B cell (primary cell): ENCODE results near the gene MAML2.

Source experiments
- EZH2 ChIP-seq: IDR thresholded peaks from 2 replicates; pipeline ENCODE4 v1.6.1; 2012; ENCODE audit warnings: borderline replicate concordance, low read depth, mild to moderate bottlenecking, moderate library complexity, low read length; ENCODE audit not compliant: insufficient read depth, poor library complexity, severe bottlenecking
- TF ChIP-seq, protein P1 (sequence below): fragments of 200-600 bp; IDR thresholded peaks from one replicate; pipeline ENCODE4 v1.8.0; 2022; ENCODE audit warnings: antibody characterized with exemption, mild to moderate bottlenecking

GRCh38 chr11:96329419-96329818, 13.6 kb downstream of the MAML2 start:
- TF ChIP-seq, protein P1, sequence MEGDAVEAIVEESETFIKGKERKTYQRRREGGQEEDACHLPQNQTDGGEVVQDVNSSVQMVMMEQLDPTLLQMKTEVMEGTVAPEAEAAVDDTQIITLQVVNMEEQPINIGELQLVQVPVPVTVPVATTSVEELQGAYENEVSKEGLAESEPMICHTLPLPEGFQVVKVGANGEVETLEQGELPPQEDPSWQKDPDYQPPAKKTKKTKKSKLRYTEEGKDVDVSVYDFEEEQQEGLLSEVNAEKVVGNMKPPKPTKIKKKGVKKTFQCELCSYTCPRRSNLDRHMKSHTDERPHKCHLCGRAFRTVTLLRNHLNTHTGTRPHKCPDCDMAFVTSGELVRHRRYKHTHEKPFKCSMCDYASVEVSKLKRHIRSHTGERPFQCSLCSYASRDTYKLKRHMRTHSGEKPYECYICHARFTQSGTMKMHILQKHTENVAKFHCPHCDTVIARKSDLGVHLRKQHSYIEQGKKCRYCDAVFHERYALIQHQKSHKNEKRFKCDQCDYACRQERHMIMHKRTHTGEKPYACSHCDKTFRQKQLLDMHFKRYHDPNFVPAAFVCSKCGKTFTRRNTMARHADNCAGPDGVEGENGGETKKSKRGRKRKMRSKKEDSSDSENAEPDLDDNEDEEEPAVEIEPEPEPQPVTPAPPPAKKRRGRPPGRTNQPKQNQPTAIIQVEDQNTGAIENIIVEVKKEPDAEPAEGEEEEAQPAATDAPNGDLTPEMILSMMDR, result no peak
- TF ChIP-seq EZH2, result no peak
